Trophoblast cell (in vitro differentiated cells and primary cell): ENCODE results near the gene PROSER1.

ENCODE experiments used
- DNase-seq, 2 donors: peaks; one replicate each; pipeline ENCODE4 v3.0.0-alpha.2; 2016
- H2AFZ ChIP-seq: 2 replicates; pipeline ENCODE4 v1.6.1; 2013; ENCODE audit warnings: low read length, moderate library complexity, mild to moderate bottlenecking; ENCODE audit not compliant: insufficient read depth, poor library complexity
- H2AK5ac ChIP-seq: 2 replicates; pipeline ENCODE4 v1.6.1; 2013; ENCODE audit warnings: mild to moderate bottlenecking, low read length
- H2BK120ac ChIP-seq: 2 replicates; pipeline ENCODE4 v1.6.1; 2013; ENCODE audit warnings: low read length, mild to moderate bottlenecking, moderate library complexity; ENCODE audit not compliant: insufficient read depth, poor library complexity
- H2BK12ac ChIP-seq: 2 replicates; pipeline ENCODE4 v1.6.1; 2013; ENCODE audit warnings: mild to moderate bottlenecking, low read length, moderate library complexity
- H2BK5ac ChIP-seq: 2 replicates; pipeline ENCODE4 v1.6.1; 2013; ENCODE audit warnings: low read length, low read depth, moderate library complexity, mild to moderate bottlenecking; ENCODE audit not compliant: poor library complexity
- H3K14ac ChIP-seq: 2 replicates; pipeline ENCODE4 v1.6.1; 2013; ENCODE audit warnings: mild to moderate bottlenecking, low read length
- H3K18ac ChIP-seq: 2 replicates; pipeline ENCODE4 v1.6.1; 2013; ENCODE audit warnings: mild to moderate bottlenecking, low read length
- H3K23ac ChIP-seq: 2 replicates; pipeline ENCODE4 v1.6.1; 2013; ENCODE audit warnings: low read length
- H3K27ac ChIP-seq: 2 replicates; pipeline ENCODE4 v1.5.1; 2013; ENCODE audit warnings: low read depth, mild to moderate bottlenecking, inconsistent platforms, low read length, moderate library complexity
- H3K27me3 ChIP-seq: 2 replicates; pipeline ENCODE4 v1.6.1; 2013; ENCODE audit warnings: inconsistent platforms, mild to moderate bottlenecking, low read length, moderate library complexity; ENCODE audit not compliant: insufficient read depth
- H3K36me3 ChIP-seq, 2 experiments: 1 replicate in 1 of 2; 2 replicates in 1 of 2; pipeline ENCODE4 v1.6.1; 2013; ENCODE audit warnings: low read length in 2 of 2, mild to moderate bottlenecking in 2 of 2, moderate library complexity in 1 of 2; ENCODE audit not compliant: insufficient read depth in 2 of 2, control insufficient read depth in 1 of 2
- H3K4ac ChIP-seq: 2 replicates; pipeline ENCODE4 v1.6.1; 2013; ENCODE audit warnings: low read depth, mild to moderate bottlenecking, low read length, moderate library complexity
- H3K4me1 ChIP-seq, 2 experiments: 1 replicate in 1 of 2; 2 replicates in 1 of 2; pipeline ENCODE4 v1.6.1; 2013; ENCODE audit warnings: low read length in 2 of 2, mild to moderate bottlenecking in 2 of 2, moderate library complexity in 1 of 2; ENCODE audit not compliant: insufficient read depth in 2 of 2, control insufficient read depth in 1 of 2
- H3K4me2 ChIP-seq: 2 replicates; pipeline ENCODE4 v1.6.1; 2013; ENCODE audit warnings: inconsistent platforms, mild to moderate bottlenecking, low read length, moderate library complexity
- H3K4me3 ChIP-seq: 2 replicates; pipeline ENCODE4 v1.5.1; 2013; ENCODE audit warnings: mild to moderate bottlenecking, low read depth, low read length, inconsistent platforms
- H3K79me1 ChIP-seq: one replicate; pipeline ENCODE4 v1.6.1; 2013; ENCODE audit warnings: low read length
- H3K79me2 ChIP-seq: 2 replicates; pipeline ENCODE4 v1.6.1; 2013; ENCODE audit warnings: low read length, mild to moderate bottlenecking; ENCODE audit not compliant: control insufficient read depth, insufficient read depth, poor library complexity
- H3K9ac ChIP-seq: 2 replicates; pipeline ENCODE4 v1.6.1; 2013; ENCODE audit warnings: mild to moderate bottlenecking, low read length
- H3K9me3 ChIP-seq: 2 replicates; pipeline ENCODE4 v1.6.1; 2013; ENCODE audit warnings: low read depth, mild to moderate bottlenecking, control low read depth, inconsistent platforms, low read length; ENCODE audit not compliant: insufficient read depth
- H4K12ac ChIP-seq: 2 replicates; pipeline ENCODE4 v1.6.1; 2013; ENCODE audit warnings: low read depth, mild to moderate bottlenecking, low read length, moderate library complexity
- H4K8ac ChIP-seq: 2 replicates; pipeline ENCODE4 v1.6.1; 2013; ENCODE audit warnings: low read depth, mild to moderate bottlenecking, low read length, moderate library complexity
- H4K91ac ChIP-seq: one replicate; pipeline ENCODE4 v1.6.1; 2013; ENCODE audit warnings: low read depth, mild to moderate bottlenecking, low read length, moderate library complexity
- WGBS: extraction: QIAGEN DNeasy Blood & Tissue Kit; methylation state at CpG from one replicate; pipeline ENCODE4 v1.1.7; 2013; ENCODE audit warnings: missing lambda C conversion rate; ENCODE audit not compliant: insufficient read length, insufficient coverage; ENCODE audit errors: extremely low coverage; 5-methylcytosine and 5-hydroxymethylcytosine counted together

The PROSER1 gene

GRCh38 chr13:39044536-39044935 is 6.6 kb upstream of the PROSER1 start:
- no peak for DNase-seq
- no peak overlapping the region for H3K27ac ChIP-seq
- H3K23ac ChIP-seq = no peak overlapping the region
- no peaks in the 10 kb centered on the region for H3K4me1 ChIP-seq
- no peak overlapping the region for H2AFZ ChIP-seq
- H3K4me2 ChIP-seq = no peak overlapping the region
- no peak overlapping the region for H2BK12ac ChIP-seq
- H2AK5ac ChIP-seq = no peak overlapping the region
- H4K8ac ChIP-seq = no peak overlapping the region
- no peak overlapping the region for H3K18ac ChIP-seq
- H3K4me3 ChIP-seq = no peak overlapping the region
- no peaks in the 10 kb centered on the region for H3K27me3 ChIP-seq
- no peak overlapping the region for H2BK120ac ChIP-seq
- H3K9ac ChIP-seq = no peak overlapping the region
- H4K12ac ChIP-seq = no peak overlapping the region
- WGBS = no CpG with 5 or more reads among the region's 3 CpGs
- H3K79me2 ChIP-seq = no peaks in the 10 kb centered on the region
- H4K91ac ChIP-seq = no peak overlapping the region
- H3K4ac ChIP-seq = no peak overlapping the region
- H2BK5ac ChIP-seq = no peak overlapping the region
- no peak overlapping the region for H3K14ac ChIP-seq
- H3K9me3 ChIP-seq = no peaks in the 10 kb centered on the region
- peaks cover 0 to 2% of the 10 kb centered on the region in 2 experiments for H3K36me3 ChIP-seq
- no peaks in the 10 kb centered on the region for H3K79me1 ChIP-seq

GRCh38 chr13:39040206-39040605 is 2.3 kb upstream of the PROSER1 start:
- Histone ChIP-seq H3K36me3 (peaks cover 0 to 2% of the 10 kb centered on the region in 2 experiments), H3K23ac (no peak overlapping the region), H3K4me2 (no peak overlapping the region), H3K18ac (no peak overlapping the region), H3K4ac (no peak overlapping the region), H2BK5ac (no peak overlapping the region), H3K4me3 (no peak overlapping the region), H2BK12ac (no peak overlapping the region), H3K27me3 (no peaks in the 10 kb centered on the region), H4K8ac (no peak overlapping the region), H3K79me1 (peaks cover 10% of the 10 kb centered on the region), H4K12ac (no peak overlapping the region), H3K4me1 (peaks cover 0 to under 1% of the 10 kb centered on the region in 2 experiments), H2AK5ac (no peak overlapping the region), H3K14ac (no peak overlapping the region), H3K79me2 (peaks cover 11% of the 10 kb centered on the region), H3K9me3 (no peaks in the 10 kb centered on the region), H4K91ac (no peak overlapping the region), H2AFZ (no peak overlapping the region), H2BK120ac (no peak overlapping the region), H3K9ac (no peak overlapping the region), H3K27ac (no peak overlapping the region)
- peak; percentile 21 to 92 for DNase-seq
- WGBS = no CpG with 5 or more reads among the region's 1 CpG

- WGBS = 100% methylated on average over 1 of the region's 7 CpGs
- Histone ChIP-seq H4K12ac (no peak overlapping the region), H2BK120ac (no peak overlapping the region), H3K4me2 (peak overlapping the region; percentile 90), H3K27me3 (no peaks in the 10 kb centered on the region), H3K4me3 (no peak overlapping the region), H3K79me1 (peaks cover 10% of the 10 kb centered on the region), H3K14ac (no peak overlapping the region), H3K9ac (no peak overlapping the region), H2AK5ac (no peak overlapping the region), H4K91ac (no peak overlapping the region), H3K18ac (no peak overlapping the region), H4K8ac (no peak overlapping the region), H3K23ac (no peak overlapping the region), H2BK12ac (no peak overlapping the region), H3K4ac (no peak overlapping the region), H3K4me1 (peaks cover 0 to 4% of the 10 kb centered on the region in 2 experiments), H2AFZ (no peak overlapping the region), H3K79me2 (peaks cover 14% of the 10 kb centered on the region), H3K9me3 (no peaks in the 10 kb centered on the region), H3K36me3 (peaks cover 0 to under 1% of the 10 kb centered on the region in 2 experiments), H3K27ac (no peak overlapping the region), H2BK5ac (no peak overlapping the region)
- DNase-seq = no peak
Measured at GRCh38 chr13:39039041-39039440, 1.2 kb upstream of the PROSER1 start.

GRCh38 chr13:39038569-39039030 is 711 bp upstream of the PROSER1 start:
- no peak overlapping the region for H2BK5ac ChIP-seq
- no peak overlapping the region for H3K27ac ChIP-seq
- no peaks in the 10 kb centered on the region for H3K9me3 ChIP-seq
- peak overlapping the region; percentile 49 for H3K4ac ChIP-seq
- no peaks in the 10 kb centered on the region for H3K36me3 ChIP-seq
- no peak overlapping the region for H2AK5ac ChIP-seq
- H4K8ac ChIP-seq = peak overlapping the region; percentile 90
- H3K9ac ChIP-seq = peak overlapping the region; percentile 65
- H3K18ac ChIP-seq = peak overlapping the region; percentile 78
- peak overlapping the region; percentile 32 for H2BK120ac ChIP-seq
- peak; percentile 55 to 66 for DNase-seq
- H3K4me1 ChIP-seq = peaks cover 0 to 4% of the 10 kb centered on the region in 2 experiments
- H2BK12ac ChIP-seq = no peak overlapping the region
- WGBS = no CpG with 5 or more reads among the region's 15 CpGs
- H3K79me2 ChIP-seq = peaks cover 14% of the 10 kb centered on the region
- H4K91ac ChIP-seq = peak overlapping the region; percentile 81
- H3K27me3 ChIP-seq = no peaks in the 10 kb centered on the region
- H4K12ac ChIP-seq = peak overlapping the region; percentile 88
- H3K14ac ChIP-seq = peak overlapping the region; percentile 78
- peak overlapping the region; percentile 89 for H2AFZ ChIP-seq
- peak overlapping the region; percentile 90 for H3K4me2 ChIP-seq
- H3K4me3 ChIP-seq = peak overlapping the region; percentile 84
- no peak overlapping the region for H3K23ac ChIP-seq
- H3K79me1 ChIP-seq = peaks cover 10% of the 10 kb centered on the region
